ENCODE measurements around the gene GALNT14. TPM values are rescaled to one million over a fixed set of nuclear protein-coding genes. Genes with fewer than 3 reads are reported as not detected.
"Not testable (repeated sequence)": the region's sequence is repeated elsewhere in the genome, so short reads cannot be mapped to it uniquely, and the experiment has no call there.

Gene GALNT14
- total RNA-seq, 1 experiment from 2014 or later = 32.3 TPM

GRCh38 chr2:30948130-30948529 lies 190.1 kb downstream of the GALNT14 start:
- peak; percentile 21 for DNase-seq (ENCODE audit: low read depth)

- no peak for DNase-seq (ENCODE audit: low read depth)
Observed at GRCh38 chr2:30947686-30948085, 190.6 kb downstream of the GALNT14 start.

- no peak for DNase-seq (ENCODE audit: low read depth)
Observed at GRCh38 chr2:30942419-30942818, 195.8 kb downstream of the GALNT14 start.

- no peak for DNase-seq (ENCODE audit: low read depth)
Observed at GRCh38 chr2:30940839-30941238, 197.4 kb downstream of the GALNT14 start.

GRCh38 chr2:30939364-30939763 lies 198.9 kb downstream of the GALNT14 start:
- DNase-seq (ENCODE audit: low read depth) = no peak

- no peak for DNase-seq (ENCODE audit: low read depth)
Observed at GRCh38 chr2:30938196-30938595, 200.0 kb downstream of the GALNT14 start.

GRCh38 chr2:30936977-30937376 lies 201.3 kb downstream of the GALNT14 start:
- no peak for DNase-seq (ENCODE audit: low read depth)

- no peak for DNase-seq (ENCODE audit: low read depth)
Observed at GRCh38 chr2:30935795-30936194, 202.4 kb downstream of the GALNT14 start.

- DNase-seq (ENCODE audit: low read depth) = peak; percentile 19
Observed at GRCh38 chr2:30934066-30934465, 204.2 kb downstream of the GALNT14 start.

- DNase-seq (ENCODE audit: low read depth) = no peak
Observed at GRCh38 chr2:30933496-30933895, 204.7 kb downstream of the GALNT14 start.

- no peak for DNase-seq (ENCODE audit: low read depth)
Observed at GRCh38 chr2:30932870-30933269, 205.4 kb downstream of the GALNT14 start.

- no peak for DNase-seq (ENCODE audit: low read depth)
Observed at GRCh38 chr2:30931841-30932407, 206.3 kb downstream of the GALNT14 start.

- no peak for DNase-seq (ENCODE audit: low read depth)
Observed at GRCh38 chr2:30930716-30931115, 207.5 kb downstream of the GALNT14 start.

- no peak for DNase-seq (ENCODE audit: low read depth)
Observed at GRCh38 chr2:30927465-30928075, 210.7 kb downstream of the GALNT14 start.

- DNase-seq (ENCODE audit: low read depth) = no peak
Observed at GRCh38 chr2:30926606-30927005, 211.6 kb downstream of the GALNT14 start.

- no peak for DNase-seq (ENCODE audit: low read depth)
Observed at GRCh38 chr2:30923623-30924022, 214.6 kb downstream of the GALNT14 start.

- no peak for DNase-seq (ENCODE audit: low read depth)
Observed at GRCh38 chr2:30920511-30920910, 217.7 kb downstream of the GALNT14 start.

- DNase-seq (ENCODE audit: low read depth) = peak; percentile 48
Observed at GRCh38 chr2:30915486-30915885, 222.8 kb downstream of the GALNT14 start.

GRCh38 chr2:30914456-30914855 lies 223.8 kb downstream of the GALNT14 start:
- peak; percentile 32 for DNase-seq (ENCODE audit: low read depth)

GRCh38 chr2:30912056-30912455 lies 226.2 kb downstream of the GALNT14 start:
- no peak for DNase-seq (ENCODE audit: low read depth)

- no peak for DNase-seq (ENCODE audit: low read depth)
Observed at GRCh38 chr2:30911327-30911726, 226.9 kb downstream of the GALNT14 start.

- no peak for DNase-seq (ENCODE audit: low read depth)
Observed at GRCh38 chr2:30910686-30911085, 227.6 kb downstream of the GALNT14 start.

GRCh38 chr2:30904437-30904836 lies 233.8 kb downstream of the GALNT14 start:
- DNase-seq (ENCODE audit: low read depth) = not testable (repeated sequence)

- DNase-seq (ENCODE audit: low read depth) = no peak
Observed at GRCh38 chr2:30903326-30903725, 234.9 kb downstream of the GALNT14 start.

All from Daoy (cell line).